OCI-LY7 (cell line): ENCODE measurements around the gene PCDH9. TPM values are rescaled to one million over a fixed set of nuclear protein-coding genes. Genes with fewer than 3 reads are reported as not detected.
A peak's percentile ranks its signal among the peaks of the same experiment; 100 is the strongest.

Experiments
- BruUV-seq: library from RNA; stranded (reverse); fragments of 400-500 nt; replicated peaks from 2 replicates; lab custom pipeline; 2021; lab: Mats Ljungman, UMichigan
- CTCF ChIA-PET: fragments of 300-600 bp; sonication (Branson Sonifier 250); formaldehyde crosslinking; loops from one replicate; lab custom pipeline; 2022; ENCODE audit warnings: antibody characterized with exemption; ENCODE audit not compliant: unreplicated experiment; lab: Charles Lee
- POLR2A ChIA-PET: fragments of 300-600 bp; sonication (Branson Sonifier 250); formaldehyde crosslinking; loops from one replicate; lab custom pipeline; 2022; ENCODE audit warnings: antibody characterized with exemption; lab: Charles Lee
- DNase-seq: peaks from one replicate; pipeline ENCODE4 v3.0.0-alpha.2; 2015; ENCODE audit warnings: low spot score
- H2AFZ ChIP-seq: fragments of 200-600 bp; sonication (generic), shearing (Covaris generic); 2 replicates; pipeline ENCODE4 v1.6.1; 2014; ENCODE audit warnings: mild to moderate bottlenecking, antibody characterized with exemption, low read length, moderate library complexity
- H3K27ac ChIP-seq: fragments of 200-600 bp; sonication (generic); 2 replicates; pipeline ENCODE4 v1.5.1; 2014; ENCODE audit warnings: mixed run types, low read depth, mild to moderate bottlenecking, moderate library complexity, low read length, inconsistent platforms; ENCODE audit not compliant: poor library complexity, severe bottlenecking
- H3K36me3 ChIP-seq: fragments of 200-600 bp; sonication (generic); 2 replicates; pipeline ENCODE4 v1.6.1; 2014; ENCODE audit warnings: mild to moderate bottlenecking, antibody characterized with exemption, low read length, moderate library complexity, mixed read lengths; ENCODE audit not compliant: insufficient read depth
- H3K4me1 ChIP-seq: fragments of 200-600 bp; sonication (generic); 2 replicates; pipeline ENCODE4 v1.5.1; 2014; ENCODE audit warnings: mild to moderate bottlenecking, low read length; ENCODE audit not compliant: insufficient read depth, poor library complexity, severe bottlenecking
- H3K4me2 ChIP-seq: fragments of 200-600 bp; sonication (generic); 2 replicates; pipeline ENCODE4 v1.6.1; 2014; ENCODE audit warnings: mild to moderate bottlenecking, low read length
- H3K4me3 ChIP-seq: fragments of 200-600 bp; sonication (generic); 2 replicates; pipeline ENCODE4 v1.5.1; 2014; ENCODE audit warnings: mild to moderate bottlenecking, low read depth, low read length; ENCODE audit not compliant: poor library complexity, severe bottlenecking
- H3K79me2 ChIP-seq: fragments of 200-600 bp; sonication (generic); 2 replicates; pipeline ENCODE4 v1.6.1; 2016; ENCODE audit warnings: low read depth, mild to moderate bottlenecking, low read length, moderate library complexity, mixed read lengths; ENCODE audit not compliant: insufficient read depth
- H3K9me2 ChIP-seq: fragments of 200-600 bp; sonication (generic); 2 replicates; pipeline ENCODE4 v1.6.1; 2016; ENCODE audit warnings: mild to moderate bottlenecking, low read length, mixed read lengths; ENCODE audit not compliant: insufficient read depth
- H3K9me3 ChIP-seq: fragments of 200-600 bp; sonication (generic); 2 replicates; pipeline ENCODE4 v1.6.1; 2014; ENCODE audit warnings: mild to moderate bottlenecking, mixed run types, low read length, mixed read lengths
- H4K20me1 ChIP-seq: fragments of 200-600 bp; sonication (generic); 2 replicates; pipeline ENCODE4 v1.6.1; 2014; ENCODE audit warnings: mild to moderate bottlenecking, antibody characterized with exemption, low read length, moderate library complexity, mixed read lengths; ENCODE audit not compliant: insufficient read depth
- CTCF ChIP-seq: fragments of 200-600 bp; sonication (generic); conservative IDR thresholded peaks from 2 replicates; pipeline ENCODE4 v1.5.1; 2014; ENCODE audit warnings: mild to moderate bottlenecking, antibody characterized with exemption, low read length, moderate library complexity, mixed read lengths
- EZH2phosphoT487 ChIP-seq: fragments of 200-600 bp; sonication (generic); IDR thresholded peaks from 2 replicates; pipeline ENCODE4 v1.6.1; 2018; ENCODE audit warnings: low read depth, borderline replicate concordance, mild to moderate bottlenecking, mixed run types, antibody characterized with exemption, low read length, moderate library complexity, mixed read lengths
- intact Hi-C: fragments of 100-400 bp; cut with micrococcal nuclease; formaldehyde crosslinking; loops from one replicate; pipeline ENCODE4 v1.10.0; 2022; ENCODE audit not compliant: unreplicated experiment
- total RNA-seq, 2 experiments: library from RNA; depleted of rRNA in 1 of 2; stranded (reverse); fragments of >200 nt in 1 of 2; shearing (Covaris generic) in 1 of 2; gene quantifications; 2 replicates each; pipeline ENCODE4 v1.2.3, GENCODE V29; 2014 to 2022

Gene PCDH9
- total RNA-seq, 2 experiments from 2014 or later, result 20.1 to 26.0 TPM

- H3K36me3 ChIP-seq, result peaks cover 5% of the 10 kb centered on the region; the same call in 1 of the 2 replicates
- no peak for DNase-seq
- H2AFZ ChIP-seq, result no peak overlapping the region
- ChIA-PET POLR2A (interaction anchor here (0.6 to 1.3 kb wide), 4 partner anchors 25 to 568 kb away, joined by 3 to 5 read pairs (median 4); no protein-coding TSS in a partner anchor), CTCF (no interaction called here)
- H3K4me3 ChIP-seq, result peak overlapping the region; percentile 90
- no peaks in the 10 kb centered on the region for H3K9me3 ChIP-seq
- H3K9me2 ChIP-seq, result no peaks in the 10 kb centered on the region
- H4K20me1 ChIP-seq, result no peaks in the 10 kb centered on the region; the same call in 1 of the 2 replicates
- H3K4me1 ChIP-seq, result peaks cover 35% of the 10 kb centered on the region
- H3K4me2 ChIP-seq, result peak overlapping the region; percentile 64
- H3K27ac ChIP-seq, result no peak overlapping the region
- no TSS peak for BruUV-seq
- intact Hi-C loops, result loop anchor here (5.0 to 10.0 kb wide), 2 partner anchors 736 to 1303 kb away; no protein-coding TSS in a partner anchor
- no peak for TF ChIP-seq CTCF
- TF ChIP-seq EZH2phosphoT487, result no peak
- H3K79me2 ChIP-seq, result peaks cover 50% of the 10 kb centered on the region
Measured at GRCh38 chr13:67228031-67228430, 2.1 kb downstream of the PCDH9 start.

GRCh38 chr13:67227131-67227983 lies 2.8 kb downstream of the PCDH9 start:
- H3K79me2 ChIP-seq, result peaks cover 57% of the 10 kb centered on the region
- BruUV-seq, result no TSS peak
- no peaks in the 10 kb centered on the region for H3K9me3 ChIP-seq
- no peaks in the 10 kb centered on the region for H3K9me2 ChIP-seq
- H2AFZ ChIP-seq, result no peak overlapping the region
- peak overlapping the region; percentile 90 for H3K4me3 ChIP-seq
- intact Hi-C loops, result loop anchor here (5.0 to 10.0 kb wide), 2 partner anchors 735 to 1303 kb away; no protein-coding TSS in a partner anchor
- no peak overlapping the region for H3K27ac ChIP-seq
- TF ChIP-seq EZH2phosphoT487 (no peak), CTCF (no peak)
- no peaks in the 10 kb centered on the region; the same call in 1 of the 2 replicates for H4K20me1 ChIP-seq
- H3K4me1 ChIP-seq, result peaks cover 38% of the 10 kb centered on the region
- POLR2A ChIA-PET, result interaction anchor here (0.8 kb wide), 1 partner anchor 13 kb away, joined by 4 read pairs; no protein-coding TSS in a partner anchor
- peak overlapping the region; percentile 64 for H3K4me2 ChIP-seq
- CTCF ChIA-PET, result no interaction called here
- H3K36me3 ChIP-seq, result peaks cover 5% of the 10 kb centered on the region; the same call in 1 of the 2 replicates
- DNase-seq, result no peak
